ENCODE measurements around the gene MORC1. TPM values are rescaled to one million over a fixed set of nuclear protein-coding genes. Genes with fewer than 3 reads are reported as not detected.

The MORC1 gene
- polyA plus RNA-seq, 1 donor (not counting 4 experiments of a cell fraction or from before 2014, with no cell fraction given), result not detected

- DNase-seq (ENCODE audit: low read depth, low spot score) (no peak), FAIRE-seq (no peak)
- H3K4me3 ChIP-seq (ENCODE audit: control insufficient read depth in 2 of 3, extremely low read depth in 1 of 3, insufficient read depth in 2 of 3, low read depth in 1 of 3, low read length in 3 of 3), result no peak overlapping the region
- TF ChIP-seq EZH2 (IDR thresholded peaks at IDR 0.05; ENCODE audit: low read length) (no peak), CTCF (optimal IDR thresholded peaks at IDR 0.05 in 1 of 3, IDR thresholded peaks at IDR 0.05 in 1 of 3, conservative IDR thresholded peaks at IDR 0.05 in 1 of 3; ENCODE audit: extremely low read depth in 1 of 3, insufficient read depth in 2 of 3, low read length in 3 of 3) (no peak)
- H3K36me3 ChIP-seq (ENCODE audit: control insufficient read depth in 2 of 2, extremely low read depth in 1 of 2, insufficient read depth in 2 of 2, low read length in 2 of 2), result no peaks in the 10 kb centered on the region
- H3K9me3 ChIP-seq (ENCODE audit: control insufficient read depth, low read depth, low read length), result no peaks in the 10 kb centered on the region
- no peaks in the 10 kb centered on the region for H4K20me1 ChIP-seq (ENCODE audit: control insufficient read depth, extremely low read depth, insufficient read depth, low read length)
- H3K9ac ChIP-seq (ENCODE audit: control insufficient read depth, extremely low read depth, insufficient read depth, low read length), result no peak overlapping the region
- no peak overlapping the region for H3K27ac ChIP-seq (ENCODE audit: control insufficient read depth, insufficient read depth, low read length)
- H3K9me1 ChIP-seq (ENCODE audit: control insufficient read depth, extremely low read depth, insufficient read depth, low read length), result no peaks in the 10 kb centered on the region
- H3K27me3 ChIP-seq (ENCODE audit: control insufficient read depth, extremely low read depth, insufficient read depth, low read length), result no peaks in the 10 kb centered on the region
- no peaks in the 10 kb centered on the region for H3K4me1 ChIP-seq (ENCODE audit: control insufficient read depth, extremely low read depth, insufficient read depth, low read length)
- no peaks in the 10 kb centered on the region for H3K79me2 ChIP-seq (ENCODE audit: control insufficient read depth, insufficient read depth, low read length)
- dilution Hi-C loops (cut with MboI; ENCODE audit: extremely low pct_ligation_motif_present, low sequenced_read_pairs), result no loop called here
- H3K4me2 ChIP-seq (ENCODE audit: control insufficient read depth, extremely low read depth, insufficient read depth, low read depth, low read length), result no peak overlapping the region
- no peak overlapping the region for H2AFZ ChIP-seq (ENCODE audit: control insufficient read depth, low read length)
Measured at GRCh38 chr3:109057616-109058015, 60.3 kb downstream of the MORC1 start.

GRCh38 chr3:109057056-109057455, 60.9 kb downstream of the MORC1 start:
- TF ChIP-seq CTCF (optimal IDR thresholded peaks at IDR 0.05 in 1 of 3, IDR thresholded peaks at IDR 0.05 in 1 of 3, conservative IDR thresholded peaks at IDR 0.05 in 1 of 3; ENCODE audit: extremely low read depth in 1 of 3, insufficient read depth in 2 of 3, low read length in 3 of 3), result no peak
- TF ChIP-seq EZH2 (IDR thresholded peaks at IDR 0.05; ENCODE audit: low read length), result no peak
- no peak for FAIRE-seq
- Histone ChIP-seq H4K20me1 (ENCODE audit: control insufficient read depth, extremely low read depth, insufficient read depth, low read length) (no peaks in the 10 kb centered on the region), H3K79me2 (ENCODE audit: control insufficient read depth, insufficient read depth, low read length) (no peaks in the 10 kb centered on the region), H3K36me3 (ENCODE audit: control insufficient read depth in 2 of 2, extremely low read depth in 1 of 2, insufficient read depth in 2 of 2, low read length in 2 of 2) (no peaks in the 10 kb centered on the region), H3K9me3 (ENCODE audit: control insufficient read depth, low read depth, low read length) (no peaks in the 10 kb centered on the region), H2AFZ (ENCODE audit: control insufficient read depth, low read length) (no peak overlapping the region), H3K4me2 (ENCODE audit: control insufficient read depth, extremely low read depth, insufficient read depth, low read depth, low read length) (no peak overlapping the region), H3K9me1 (ENCODE audit: control insufficient read depth, extremely low read depth, insufficient read depth, low read length) (no peaks in the 10 kb centered on the region), H3K4me1 (ENCODE audit: control insufficient read depth, extremely low read depth, insufficient read depth, low read length) (no peaks in the 10 kb centered on the region), H3K27ac (ENCODE audit: control insufficient read depth, insufficient read depth, low read length) (no peak overlapping the region), H3K9ac (ENCODE audit: control insufficient read depth, extremely low read depth, insufficient read depth, low read length) (no peak overlapping the region), H3K27me3 (ENCODE audit: control insufficient read depth, extremely low read depth, insufficient read depth, low read length) (no peaks in the 10 kb centered on the region), H3K4me3 (ENCODE audit: control insufficient read depth in 2 of 3, extremely low read depth in 1 of 3, insufficient read depth in 2 of 3, low read depth in 1 of 3, low read length in 3 of 3) (no peak overlapping the region)
- DNase-seq (ENCODE audit: low read depth, low spot score), result no peak
- dilution Hi-C loops (cut with MboI; ENCODE audit: extremely low pct_ligation_motif_present, low sequenced_read_pairs), result no loop called here
